PFSK-1 (cell line): ENCODE data around the gene CPLX1.

Experiments used
- FOXP2 ChIP-seq: optimal IDR thresholded peaks from 2 replicates; pipeline ENCODE3; 2011; ENCODE audit warnings: borderline replicate concordance, control low read depth, inconsistent platforms; ENCODE audit not compliant: insufficient read depth; ENCODE audit errors: extremely low read length, extremely low read depth
- POLR2AphosphoS5 ChIP-seq: IDR thresholded peaks from 2 replicates; pipeline ENCODE4 v1.6.1; 2012; ENCODE audit warnings: low read depth, mild to moderate bottlenecking, control low read depth, low read length, moderate library complexity
- REST ChIP-seq, 2 experiments: IDR thresholded peaks; 2 replicates each; pipeline versions ENCODE4 v1.6.1 to v1.8.0; 2011 to 2012; ENCODE audit warnings: low read depth in 2 of 2, low read length in 2 of 2, control low read depth in 1 of 2, inconsistent platforms in 1 of 2, mild to moderate bottlenecking in 1 of 2, moderate library complexity in 1 of 2; ENCODE audit not compliant: insufficient read depth in 1 of 2
- SIN3A ChIP-seq: IDR thresholded peaks from 2 replicates; pipeline ENCODE4 v1.6.1; 2012; ENCODE audit warnings: mild to moderate bottlenecking, low read length, moderate library complexity, borderline replicate concordance; ENCODE audit not compliant: insufficient read depth
- TAF1 ChIP-seq: IDR thresholded peaks from 2 replicates; pipeline ENCODE4 v1.6.1; 2012; ENCODE audit warnings: low read length, control low read depth, borderline replicate concordance; ENCODE audit not compliant: insufficient read depth

The CPLX1 gene

GRCh38 chr4:743463-744211, 82.3 kb downstream of the CPLX1 start:
- TF ChIP-seq FOXP2 (no peak), REST (IDR thresholded peaks at IDR 0.05; ENCODE audit: insufficient read depth in 1 of 2, low read depth in 2 of 2, low read length in 2 of 2) (no peak), SIN3A (no peak), POLR2AphosphoS5 (no peak), TAF1 (no peak)

GRCh38 chr4:742742-743311, 83.1 kb downstream of the CPLX1 start:
- TF ChIP-seq FOXP2 (no peak), TAF1 (no peak), SIN3A (no peak), POLR2AphosphoS5 (no peak), REST (IDR thresholded peaks at IDR 0.05; ENCODE audit: insufficient read depth in 1 of 2, low read depth in 2 of 2, low read length in 2 of 2) (no peak)

GRCh38 chr4:742096-742741, 83.7 kb downstream of the CPLX1 start:
- TF ChIP-seq FOXP2: no peak
- no peak for TF ChIP-seq TAF1
- no peak for TF ChIP-seq POLR2AphosphoS5
- TF ChIP-seq SIN3A: no peak
- TF ChIP-seq REST (IDR thresholded peaks at IDR 0.05; ENCODE audit: insufficient read depth in 1 of 2, low read depth in 2 of 2, low read length in 2 of 2): no peak

- TF ChIP-seq FOXP2 (no peak), TAF1 (no peak), SIN3A (no peak), REST (IDR thresholded peaks at IDR 0.05; ENCODE audit: insufficient read depth in 1 of 2, low read depth in 2 of 2, low read length in 2 of 2) (no peak), POLR2AphosphoS5 (no peak)
Observed at GRCh38 chr4:740656-741282, 85.2 kb downstream of the CPLX1 start.
